Neural cell (in vitro differentiated cells): ENCODE data around the gene GNG7. TPM values are rescaled to one million over a fixed set of nuclear protein-coding genes. Genes with fewer than 3 reads are reported as not detected.

ENCODE experiments used
- H2AFZ ChIP-seq: fragments of 200-600, 300-800 bp; sonication (generic), shearing (Covaris generic); 2 replicates; pipeline ENCODE4 v1.6.0; 2014; ENCODE audit warnings: low read depth, mild to moderate bottlenecking, antibody characterized with exemption, low read length, moderate library complexity
- H3F3A ChIP-seq: fragments of 200-600 bp; shearing (Covaris generic); 2 replicates; pipeline ENCODE4 v1.6.1; 2016; ENCODE audit warnings: mild to moderate bottlenecking, moderate library complexity, mixed read lengths, antibody characterized with exemption, low read length; ENCODE audit not compliant: insufficient read depth, poor library complexity, severe bottlenecking
- H3K27ac ChIP-seq: fragments of 200-600, 300-800 bp; sonication (generic), shearing (Covaris generic); 2 replicates; pipeline ENCODE4 v1.5.1; 2014; ENCODE audit warnings: mild to moderate bottlenecking, low read length, moderate library complexity
- H3K27me3 ChIP-seq: fragments of 300-800, 200-600 bp; sonication (generic), shearing (Covaris generic); 2 replicates; pipeline ENCODE4 v1.6.0; 2014; ENCODE audit warnings: mild to moderate bottlenecking, low read depth, low read length, moderate library complexity; ENCODE audit not compliant: insufficient read depth
- H3K36me3 ChIP-seq: fragments of 300-800, 200-600 bp; sonication (generic), shearing (Covaris generic); 2 replicates; pipeline ENCODE4 v1.5.1; 2014; ENCODE audit warnings: mild to moderate bottlenecking, antibody characterized with exemption, low read length, moderate library complexity; ENCODE audit not compliant: insufficient read depth
- H3K4me2 ChIP-seq: fragments of 300-800, 200-600 bp; sonication (generic), shearing (Covaris generic); 2 replicates; pipeline ENCODE4 v1.6.0; 2014; ENCODE audit warnings: mild to moderate bottlenecking, low read length
- H3K4me3 ChIP-seq: fragments of 300-800, 200-600 bp; sonication (generic), shearing (Covaris generic); 2 replicates; pipeline ENCODE4 v1.5.1; 2014; ENCODE audit warnings: mild to moderate bottlenecking, low read length, moderate library complexity
- H3K79me2 ChIP-seq: fragments of 200-600 bp; shearing (Covaris generic); replicated peaks from 2 replicates; pipeline ENCODE4 v1.6.0; 2014; ENCODE audit warnings: mild to moderate bottlenecking, low read length, moderate library complexity; ENCODE audit not compliant: insufficient read depth
- H3K9ac ChIP-seq: fragments of 300-800, 200-600 bp; sonication (generic), shearing (Covaris generic); 2 replicates; pipeline ENCODE4 v1.6.1; 2016; ENCODE audit warnings: mild to moderate bottlenecking, low read length, mixed read lengths
- H3K9me2 ChIP-seq: fragments of 200-600 bp; shearing (Covaris generic); 2 replicates; pipeline ENCODE4 v1.6.1; 2016; ENCODE audit warnings: mild to moderate bottlenecking, low read length, mixed read lengths; ENCODE audit not compliant: insufficient read depth
- H3K9me3 ChIP-seq: fragments of 200-600, 300-800 bp; sonication (generic), shearing (Covaris generic); 2 replicates; pipeline ENCODE4 v1.6.1; 2016; ENCODE audit warnings: mild to moderate bottlenecking, mixed run types, low read length, moderate library complexity, mixed read lengths
- H4K20me1 ChIP-seq: fragments of 200-600 bp; shearing (Covaris generic); 2 replicates; pipeline ENCODE4 v1.6.1; 2016; ENCODE audit warnings: mild to moderate bottlenecking, mixed run types; ENCODE audit not compliant: insufficient read depth
- EP300 ChIP-seq: fragments of 450-650 bp; conservative IDR thresholded peaks from 2 replicates; pipeline ENCODE4 v1.6.1; 2014; ENCODE audit warnings: antibody characterized with exemption, mild to moderate bottlenecking, moderate library complexity; ENCODE audit not compliant: poor library complexity, severe bottlenecking
- EZH2 ChIP-seq: fragments of 200-600, 300-800 bp; shearing (Covaris generic), sonication (generic); IDR thresholded peaks from 2 replicates; pipeline ENCODE4 v1.6.1; 2014; ENCODE audit warnings: antibody characterized with exemption, low read length, borderline replicate concordance, mild to moderate bottlenecking; ENCODE audit not compliant: insufficient read depth, poor library complexity, severe bottlenecking
- MXI1 ChIP-seq: fragments of 450-650 bp; conservative IDR thresholded peaks from 2 replicates; pipeline ENCODE4 v1.6.1; 2014; ENCODE audit warnings: antibody characterized with exemption, mild to moderate bottlenecking; ENCODE audit not compliant: poor library complexity, severe bottlenecking
- POLR2AphosphoS5 ChIP-seq: IDR thresholded peaks from 2 replicates; pipeline ENCODE4 v1.6.1; 2012
- RAD21 ChIP-seq: fragments of 450-650 bp; conservative IDR thresholded peaks from 2 replicates; pipeline ENCODE4 v1.6.1; 2014; ENCODE audit warnings: antibody characterized with exemption, mild to moderate bottlenecking, moderate library complexity
- SMC3 ChIP-seq: fragments of 450-650 bp; conservative IDR thresholded peaks from 2 replicates; pipeline ENCODE4 v1.6.1; 2014; ENCODE audit warnings: antibody characterized with exemption, mild to moderate bottlenecking, moderate library complexity; ENCODE audit not compliant: poor library complexity
- TAF1 ChIP-seq: IDR thresholded peaks from 2 replicates; pipeline ENCODE4 v1.6.1; 2012; ENCODE audit warnings: low read depth
- polyA plus RNA-seq: library from polyadenylated mRNA; depleted of rRNA; stranded (reverse); fragments of >200 nt; gene quantifications from 2 replicates; pipeline ENCODE4 v1.2.3, GENCODE V29; 2014
- TF ChIP-seq, protein P1 (sequence below): IDR thresholded peaks from 2 replicates; pipeline ENCODE4 v1.6.1; 2012; ENCODE audit warnings: borderline replicate concordance
- TF ChIP-seq, protein P2 (sequence below): fragments of 450-650 bp; IDR thresholded peaks from 2 replicates; pipeline ENCODE4 v1.5.1; 2014; ENCODE audit warnings: antibody characterized with exemption, mild to moderate bottlenecking, moderate library complexity; ENCODE audit not compliant: poor library complexity, severe bottlenecking

The GNG7 gene
- polyA plus RNA-seq, 1 donor from 2014 or later: 3.0 TPM

DNA sequence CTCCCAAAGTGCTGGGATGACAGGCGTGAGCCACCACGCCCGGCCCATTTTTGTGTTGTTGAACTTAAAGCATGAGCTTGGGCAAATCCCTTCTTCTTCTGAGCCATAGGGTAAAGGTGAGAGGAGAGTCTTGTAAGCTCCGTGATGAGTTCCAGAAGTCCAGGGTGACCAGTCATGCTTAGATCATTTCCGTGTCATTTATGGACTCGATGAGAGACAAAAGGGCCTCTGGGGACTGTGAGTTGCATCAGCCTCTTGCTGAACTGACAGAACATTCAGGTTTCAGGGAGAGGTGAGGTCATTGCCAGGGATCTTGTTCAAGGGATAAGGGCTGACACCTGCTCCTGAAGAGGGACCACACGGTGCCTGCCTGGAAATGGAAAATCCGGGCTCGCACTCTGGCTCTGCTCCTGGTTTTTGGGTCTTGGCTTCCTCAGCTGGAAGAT is 173.0 kb downstream of the GNG7 start:
- Histone ChIP-seq H3K9ac (no peak overlapping the region), H3K36me3 (no peaks in the 10 kb centered on the region), H3K9me2 (no peaks in the 10 kb centered on the region), H3K27me3 (no peaks in the 10 kb centered on the region), H3K9me3 (peaks cover 5% of the 10 kb centered on the region), H3K27ac (no peak overlapping the region), H4K20me1 (no peaks in the 10 kb centered on the region), H3K4me3 (no peak overlapping the region), H2AFZ (no peak overlapping the region), H3K4me2 (no peak overlapping the region), H3F3A (no peaks in the 10 kb centered on the region), H3K79me2 (no peaks in the 10 kb centered on the region)
- no peak for TF ChIP-seq EP300
- TF ChIP-seq EZH2: no peak
- TF ChIP-seq, protein P1, sequence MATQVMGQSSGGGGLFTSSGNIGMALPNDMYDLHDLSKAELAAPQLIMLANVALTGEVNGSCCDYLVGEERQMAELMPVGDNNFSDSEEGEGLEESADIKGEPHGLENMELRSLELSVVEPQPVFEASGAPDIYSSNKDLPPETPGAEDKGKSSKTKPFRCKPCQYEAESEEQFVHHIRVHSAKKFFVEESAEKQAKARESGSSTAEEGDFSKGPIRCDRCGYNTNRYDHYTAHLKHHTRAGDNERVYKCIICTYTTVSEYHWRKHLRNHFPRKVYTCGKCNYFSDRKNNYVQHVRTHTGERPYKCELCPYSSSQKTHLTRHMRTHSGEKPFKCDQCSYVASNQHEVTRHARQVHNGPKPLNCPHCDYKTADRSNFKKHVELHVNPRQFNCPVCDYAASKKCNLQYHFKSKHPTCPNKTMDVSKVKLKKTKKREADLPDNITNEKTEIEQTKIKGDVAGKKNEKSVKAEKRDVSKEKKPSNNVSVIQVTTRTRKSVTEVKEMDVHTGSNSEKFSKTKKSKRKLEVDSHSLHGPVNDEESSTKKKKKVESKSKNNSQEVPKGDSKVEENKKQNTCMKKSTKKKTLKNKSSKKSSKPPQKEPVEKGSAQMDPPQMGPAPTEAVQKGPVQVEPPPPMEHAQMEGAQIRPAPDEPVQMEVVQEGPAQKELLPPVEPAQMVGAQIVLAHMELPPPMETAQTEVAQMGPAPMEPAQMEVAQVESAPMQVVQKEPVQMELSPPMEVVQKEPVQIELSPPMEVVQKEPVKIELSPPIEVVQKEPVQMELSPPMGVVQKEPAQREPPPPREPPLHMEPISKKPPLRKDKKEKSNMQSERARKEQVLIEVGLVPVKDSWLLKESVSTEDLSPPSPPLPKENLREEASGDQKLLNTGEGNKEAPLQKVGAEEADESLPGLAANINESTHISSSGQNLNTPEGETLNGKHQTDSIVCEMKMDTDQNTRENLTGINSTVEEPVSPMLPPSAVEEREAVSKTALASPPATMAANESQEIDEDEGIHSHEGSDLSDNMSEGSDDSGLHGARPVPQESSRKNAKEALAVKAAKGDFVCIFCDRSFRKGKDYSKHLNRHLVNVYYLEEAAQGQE: no peak
- TF ChIP-seq TAF1: no peak
- TF ChIP-seq RAD21: no peak
- TF ChIP-seq POLR2AphosphoS5: no peak
- TF ChIP-seq MXI1: no peak
- no peak for TF ChIP-seq SMC3
- TF ChIP-seq, protein P2, sequence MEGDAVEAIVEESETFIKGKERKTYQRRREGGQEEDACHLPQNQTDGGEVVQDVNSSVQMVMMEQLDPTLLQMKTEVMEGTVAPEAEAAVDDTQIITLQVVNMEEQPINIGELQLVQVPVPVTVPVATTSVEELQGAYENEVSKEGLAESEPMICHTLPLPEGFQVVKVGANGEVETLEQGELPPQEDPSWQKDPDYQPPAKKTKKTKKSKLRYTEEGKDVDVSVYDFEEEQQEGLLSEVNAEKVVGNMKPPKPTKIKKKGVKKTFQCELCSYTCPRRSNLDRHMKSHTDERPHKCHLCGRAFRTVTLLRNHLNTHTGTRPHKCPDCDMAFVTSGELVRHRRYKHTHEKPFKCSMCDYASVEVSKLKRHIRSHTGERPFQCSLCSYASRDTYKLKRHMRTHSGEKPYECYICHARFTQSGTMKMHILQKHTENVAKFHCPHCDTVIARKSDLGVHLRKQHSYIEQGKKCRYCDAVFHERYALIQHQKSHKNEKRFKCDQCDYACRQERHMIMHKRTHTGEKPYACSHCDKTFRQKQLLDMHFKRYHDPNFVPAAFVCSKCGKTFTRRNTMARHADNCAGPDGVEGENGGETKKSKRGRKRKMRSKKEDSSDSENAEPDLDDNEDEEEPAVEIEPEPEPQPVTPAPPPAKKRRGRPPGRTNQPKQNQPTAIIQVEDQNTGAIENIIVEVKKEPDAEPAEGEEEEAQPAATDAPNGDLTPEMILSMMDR: no peak

DNA sequence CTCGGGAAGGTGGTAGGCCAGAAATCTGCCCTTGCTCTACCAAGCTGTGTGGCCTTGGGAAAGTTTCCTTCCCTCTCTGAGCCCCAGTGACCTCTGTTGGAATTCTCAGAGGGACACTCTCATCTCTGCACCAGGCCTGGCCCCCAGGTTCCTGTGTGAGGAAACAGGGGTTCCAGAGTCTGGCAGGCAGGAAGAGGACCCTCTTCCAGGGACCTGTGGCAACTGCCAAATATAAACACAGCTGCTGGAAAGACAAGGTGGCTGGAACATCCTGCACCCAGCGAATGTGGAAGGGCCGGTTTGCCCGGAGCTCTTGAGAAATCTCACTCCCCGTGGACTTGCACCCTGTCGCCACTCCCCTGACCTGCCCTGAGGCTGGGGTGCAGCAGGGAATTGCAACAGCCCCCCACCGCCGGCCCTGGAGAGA is 173.8 kb downstream of the GNG7 start:
- no peaks in the 10 kb centered on the region for H3K79me2 ChIP-seq
- TF ChIP-seq POLR2AphosphoS5 (no peak), EZH2 (no peak), SMC3 (no peak), EP300 (no peak)
- TF ChIP-seq, protein P1: no peak
- TF ChIP-seq, protein P2: no peak
- H3K9me2 ChIP-seq: no peaks in the 10 kb centered on the region
- no peak overlapping the region for H3K9ac ChIP-seq
- H3K36me3 ChIP-seq: no peaks in the 10 kb centered on the region
- H3K27ac ChIP-seq: no peak overlapping the region
- H3K9me3 ChIP-seq: peaks cover 5% of the 10 kb centered on the region
- no peak overlapping the region for H3K4me2 ChIP-seq
- no peak overlapping the region for H2AFZ ChIP-seq
- H4K20me1 ChIP-seq: no peaks in the 10 kb centered on the region
- no peak overlapping the region for H3K4me3 ChIP-seq
- H3F3A ChIP-seq: no peaks in the 10 kb centered on the region
- H3K27me3 ChIP-seq: no peaks in the 10 kb centered on the region
